Measurements from ENCODE around the gene PPP1R10. TPM values are rescaled to one million over a fixed set of nuclear protein-coding genes. Genes with fewer than 3 reads are reported as not detected.
A peak's percentile ranks its signal among the peaks of the same experiment; 100 is the strongest.

The PPP1R10 gene
- total RNA-seq, 1 donor from 2014 or later = 82.1 TPM

DNA sequence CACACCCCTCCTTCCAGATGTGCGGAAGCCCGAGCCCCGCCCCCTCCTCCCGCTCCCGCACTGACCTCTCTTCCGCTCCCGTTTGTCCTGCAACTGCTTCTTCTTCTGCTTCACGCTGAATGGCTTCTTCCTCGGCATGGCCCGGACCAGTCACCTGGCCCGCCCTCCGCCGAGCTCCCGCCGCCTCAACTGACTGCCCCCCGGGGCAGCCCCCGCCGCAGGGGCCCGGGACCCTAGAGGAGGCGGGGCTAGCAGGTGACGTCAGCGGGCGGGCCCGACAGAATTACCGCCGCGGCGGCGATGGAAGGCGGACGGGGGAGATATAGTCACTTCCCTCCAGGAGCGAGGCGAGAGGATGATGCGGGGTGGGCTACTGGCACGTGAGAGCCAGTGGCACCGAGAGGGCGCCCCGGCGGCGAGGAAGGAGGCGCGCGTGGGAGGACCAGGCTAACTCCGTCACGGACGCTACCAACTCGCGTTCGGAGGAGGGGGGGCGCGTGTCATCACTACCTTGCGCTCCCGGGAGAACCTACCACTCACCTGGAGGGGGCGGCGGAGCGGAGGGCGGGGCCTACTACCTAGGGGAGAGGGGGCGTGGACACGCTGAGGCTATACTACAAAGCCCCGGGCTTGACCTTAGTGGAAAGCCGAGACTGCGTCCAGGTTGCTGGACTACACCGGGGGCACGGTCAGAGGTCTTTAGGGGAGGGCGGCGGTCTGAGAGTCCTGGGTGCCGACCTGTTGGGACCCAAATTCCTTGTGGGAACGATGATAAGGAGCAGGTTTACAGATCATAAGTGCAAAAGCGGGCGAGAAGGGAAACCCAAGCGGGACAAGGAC, 60.8 kb downstream of the PPP1R10 start, which contains the start of gene GNL1:
GNL1 (minus strand) TSS at position 424 of the 840 bp plus-strand sequence; CDS start at position 138, 286 bp downstream.
- Mint-ChIP-seq H3K27me3 (ENCODE audit: unreplicated experiment) (no peaks in the 10 kb centered on the region), H3K4me1 (ENCODE audit: unreplicated experiment) (peaks cover 28% of the 10 kb centered on the region), H3K36me3 (ENCODE audit: unreplicated experiment) (peaks cover 27% of the 10 kb centered on the region), H3K9me3 (ENCODE audit: unreplicated experiment) (no peaks in the 10 kb centered on the region), H3K4me3 (ENCODE audit: unreplicated experiment) (peak within 1 kb of the TSS; percentile 97), H3K27ac (ENCODE audit: unreplicated experiment) (peak within 1 kb of the TSS; percentile 99)
- peak; percentile 97 for DNase-seq (ENCODE audit: extremely low spot score, unreplicated experiment)
- TF ChIP-seq, protein P1, sequence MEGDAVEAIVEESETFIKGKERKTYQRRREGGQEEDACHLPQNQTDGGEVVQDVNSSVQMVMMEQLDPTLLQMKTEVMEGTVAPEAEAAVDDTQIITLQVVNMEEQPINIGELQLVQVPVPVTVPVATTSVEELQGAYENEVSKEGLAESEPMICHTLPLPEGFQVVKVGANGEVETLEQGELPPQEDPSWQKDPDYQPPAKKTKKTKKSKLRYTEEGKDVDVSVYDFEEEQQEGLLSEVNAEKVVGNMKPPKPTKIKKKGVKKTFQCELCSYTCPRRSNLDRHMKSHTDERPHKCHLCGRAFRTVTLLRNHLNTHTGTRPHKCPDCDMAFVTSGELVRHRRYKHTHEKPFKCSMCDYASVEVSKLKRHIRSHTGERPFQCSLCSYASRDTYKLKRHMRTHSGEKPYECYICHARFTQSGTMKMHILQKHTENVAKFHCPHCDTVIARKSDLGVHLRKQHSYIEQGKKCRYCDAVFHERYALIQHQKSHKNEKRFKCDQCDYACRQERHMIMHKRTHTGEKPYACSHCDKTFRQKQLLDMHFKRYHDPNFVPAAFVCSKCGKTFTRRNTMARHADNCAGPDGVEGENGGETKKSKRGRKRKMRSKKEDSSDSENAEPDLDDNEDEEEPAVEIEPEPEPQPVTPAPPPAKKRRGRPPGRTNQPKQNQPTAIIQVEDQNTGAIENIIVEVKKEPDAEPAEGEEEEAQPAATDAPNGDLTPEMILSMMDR (IDR thresholded peaks at IDR 0.05) = no peak

DNA sequence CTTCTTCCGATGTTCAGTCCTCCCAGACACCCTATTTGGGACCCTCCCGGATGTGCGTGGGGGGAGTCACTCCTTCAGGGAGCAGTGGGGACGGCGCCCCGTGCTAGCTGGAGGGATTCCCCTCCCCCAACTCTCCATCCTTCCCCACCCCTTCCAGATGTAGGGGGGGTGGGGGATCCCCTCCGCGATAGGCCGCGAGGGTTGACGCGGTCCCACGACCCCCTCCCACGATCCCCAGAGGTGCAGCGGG, 61.3 kb downstream of the PPP1R10 start:
- TF ChIP-seq, protein P1 (IDR thresholded peaks at IDR 0.05) = no peak
- peaks cover 31% of the 10 kb centered on the region for H3K36me3 Mint-ChIP-seq (ENCODE audit: unreplicated experiment)
- no peaks in the 10 kb centered on the region for H3K9me3 Mint-ChIP-seq (ENCODE audit: unreplicated experiment)
- H3K27ac Mint-ChIP-seq (ENCODE audit: unreplicated experiment) = peak overlapping the region; percentile 99
- H3K4me3 Mint-ChIP-seq (ENCODE audit: unreplicated experiment) = peak overlapping the region; percentile 97
- H3K4me1 Mint-ChIP-seq (ENCODE audit: unreplicated experiment) = peaks cover 28% of the 10 kb centered on the region
- H3K27me3 Mint-ChIP-seq (ENCODE audit: unreplicated experiment) = no peaks in the 10 kb centered on the region
- no peak for DNase-seq (ENCODE audit: extremely low spot score, unreplicated experiment)

DNA sequence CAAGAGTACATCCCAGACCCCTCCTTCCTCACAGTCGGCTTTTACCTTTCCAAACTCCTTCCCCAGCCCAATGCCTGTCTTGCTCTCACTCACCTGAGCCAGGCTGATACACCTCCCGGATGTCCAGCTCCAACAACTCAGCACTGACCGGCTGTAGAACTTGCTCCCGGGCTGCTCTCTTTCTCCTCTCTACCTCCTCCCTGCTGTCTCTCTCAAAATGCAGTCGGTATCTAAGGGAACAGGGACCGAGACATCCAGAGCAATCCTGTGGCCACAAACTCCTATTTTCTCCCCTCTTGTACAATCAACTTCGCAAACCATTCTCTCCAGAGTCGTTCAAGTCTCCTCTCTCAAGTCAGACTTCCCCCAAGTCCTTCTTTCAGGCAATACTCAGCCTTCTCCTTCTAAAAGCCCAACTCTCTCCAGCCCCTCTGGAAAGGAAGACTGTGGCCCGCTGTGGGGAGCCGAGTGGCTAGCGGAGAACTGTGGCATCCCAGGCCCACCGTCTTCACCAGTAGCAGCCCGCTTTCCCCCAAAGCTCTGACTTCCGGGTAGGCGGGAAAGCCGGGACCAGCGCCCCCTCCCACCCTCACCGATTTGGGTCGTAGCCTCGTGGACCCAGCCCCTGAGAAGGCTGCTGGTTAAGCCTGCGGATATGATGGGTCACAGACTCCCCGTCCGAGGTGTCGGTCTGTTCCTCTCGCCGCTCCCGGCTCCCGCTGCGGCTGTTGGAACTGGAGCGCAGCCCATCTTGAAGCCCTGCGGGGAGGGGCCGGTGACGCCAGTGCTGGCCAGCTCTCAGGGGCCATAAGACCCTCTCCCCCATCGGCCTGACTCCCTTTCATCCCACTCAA, 61.9 kb downstream of the PPP1R10 start:
- Mint-ChIP-seq H3K27me3 (ENCODE audit: unreplicated experiment) (no peaks in the 10 kb centered on the region), H3K4me1 (ENCODE audit: unreplicated experiment) (peaks cover 28% of the 10 kb centered on the region), H3K36me3 (ENCODE audit: unreplicated experiment) (peaks cover 36% of the 10 kb centered on the region), H3K9me3 (ENCODE audit: unreplicated experiment) (no peaks in the 10 kb centered on the region), H3K27ac (ENCODE audit: unreplicated experiment) (peak overlapping the region; percentile 99), H3K4me3 (ENCODE audit: unreplicated experiment) (peak overlapping the region; percentile 97)
- TF ChIP-seq, protein P1 (IDR thresholded peaks at IDR 0.05) = no peak
- no peak for DNase-seq (ENCODE audit: extremely low spot score, unreplicated experiment)

DNA sequence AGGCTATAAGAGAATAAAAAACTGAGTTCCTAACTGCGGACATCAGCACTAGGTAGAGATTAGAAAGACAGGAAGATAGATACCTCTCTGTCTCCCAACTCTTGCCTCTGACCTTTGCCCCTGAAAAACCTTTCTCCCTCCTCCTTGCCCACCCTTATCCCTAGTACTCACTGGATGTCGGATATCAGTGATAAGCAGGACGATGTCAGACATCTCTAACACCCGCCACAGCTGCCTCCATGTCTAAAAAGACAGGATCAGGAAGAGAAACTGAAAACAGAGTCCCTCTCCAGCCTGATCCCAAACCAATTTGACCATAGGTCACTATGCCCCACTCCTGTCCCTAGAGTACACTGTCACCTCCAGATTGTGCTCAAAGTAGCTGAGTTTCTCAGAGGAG, 62.6 kb downstream of the PPP1R10 start:
- no peak for DNase-seq (ENCODE audit: extremely low spot score, unreplicated experiment)
- Mint-ChIP-seq H3K27me3 (ENCODE audit: unreplicated experiment) (no peaks in the 10 kb centered on the region), H3K36me3 (ENCODE audit: unreplicated experiment) (peaks cover 40% of the 10 kb centered on the region), H3K4me1 (ENCODE audit: unreplicated experiment) (peaks cover 27% of the 10 kb centered on the region), H3K27ac (ENCODE audit: unreplicated experiment) (peak overlapping the region; percentile 99), H3K9me3 (ENCODE audit: unreplicated experiment) (no peaks in the 10 kb centered on the region), H3K4me3 (ENCODE audit: unreplicated experiment) (peak overlapping the region; percentile 97)
- TF ChIP-seq, protein P1 (IDR thresholded peaks at IDR 0.05) = no peak

Small RNA genes within 50 kb of the gene (microRNA-seq; reads per million reads assigned to microRNA genes)
- 111 reads per million, percentile 52 among the genes with 10 or more reads in this experiment for gene MIR877 (ENCODE audit: unreplicated experiment)

Other genes with a start within 250 kb of the PPP1R10 start
- gene HLA-E, start 127.7 kb downstream of the PPP1R10 start, total RNA-seq = 170 and 174 TPM in 2 replicates
- 81.0 and 84.4 TPM in 2 replicates for gene GNL1, start 60.8 kb downstream of the PPP1R10 start, total RNA-seq
- 12.1 and 17.1 TPM in 2 replicates for gene PRR3, start 59.9 kb downstream of the PPP1R10 start, total RNA-seq
- 63.8 and 70.5 TPM in 2 replicates for gene ABCF1, start 45.8 kb downstream of the PPP1R10 start, total RNA-seq
- gene MRPS18B, start 597 bp upstream of the PPP1R10 start, total RNA-seq = 36.6 and 39.2 TPM in 2 replicates
- gene ATAT1, start 9.6 kb upstream of the PPP1R10 start, total RNA-seq = 17.3 and 20.0 TPM in 2 replicates
- 13.5 and 17.2 TPM in 2 replicates for gene C6orf136, start 29.9 kb upstream of the PPP1R10 start, total RNA-seq
- gene DHX16, start 55.8 kb upstream of the PPP1R10 start, total RNA-seq = 28.7 TPM in 2 replicates
- gene PPP1R18, start 69.4 kb upstream of the PPP1R10 start, total RNA-seq = 134 and 135 TPM in 2 replicates
- 28.1 and 31.5 TPM in 2 replicates for gene NRM, start 73.7 kb upstream of the PPP1R10 start, total RNA-seq
- gene MDC1, start 100.0 kb upstream of the PPP1R10 start, total RNA-seq = 37.7 and 40.1 TPM in 2 replicates
- 725 and 729 TPM in 2 replicates for gene TUBB, start 103.1 kb upstream of the PPP1R10 start, total RNA-seq
- gene FLOT1, start 125.4 kb upstream of the PPP1R10 start, total RNA-seq = 86.8 and 88.1 TPM in 2 replicates
- gene IER3, start 127.3 kb upstream of the PPP1R10 start, total RNA-seq = 395 and 418 TPM in 2 replicates